ENCODE data around the gene GPR155.

- TF ChIP-seq CTCF (IDR thresholded peaks at IDR 0.05), result no peak
- TF ChIP-seq POLR2A (IDR thresholded peaks at IDR 0.05; ENCODE audit: low read depth), result no peak
- no peak for TF ChIP-seq EP300 (IDR thresholded peaks at IDR 0.05)
- TF ChIP-seq POLR2AphosphoS5 (IDR thresholded peaks at IDR 0.05), result no peak
Measured at GRCh38 chr2:174473796-174474195, 13.0 kb downstream of the GPR155 start.
